HG02973 (cell line): ENCODE data around the gene ATP9B.

Experiments
- ATAC-seq: cut with Tn5 transposase; IDR thresholded peaks from one replicate; pipeline ENCODE4 v1.9.1; 2021; ENCODE audit warnings: moderate library complexity; ENCODE audit not compliant: unreplicated experiment

The ATP9B gene

GRCh38 chr18:79068937-79069716, at the start of gene ATP9B:
TSS of gene ATP9B (plus strand) at chr18:79069394. CDS start at chr18:79069411, 17 bp downstream.
- ATAC-seq, result peak; percentile 76

GRCh38 chr18:79019881-79020280, 49.3 kb upstream of the ATP9B start:
- no peak for ATAC-seq

GRCh38 chr18:79022603-79023002, 46.6 kb upstream of the ATP9B start:
- ATAC-seq, result no peak

- ATAC-seq, result no peak
Observed at GRCh38 chr18:79026491-79026890, 42.7 kb upstream of the ATP9B start.

GRCh38 chr18:79030680-79031079, 38.5 kb upstream of the ATP9B start:
- no peak for ATAC-seq

GRCh38 chr18:79042276-79042675, 26.9 kb upstream of the ATP9B start:
- ATAC-seq, result no peak

GRCh38 chr18:79043288-79043687, 25.9 kb upstream of the ATP9B start:
- no peak for ATAC-seq

GRCh38 chr18:79046522-79046921, 22.7 kb upstream of the ATP9B start:
- no peak for ATAC-seq

- ATAC-seq, result no peak
Observed at GRCh38 chr18:79047556-79048244, 21.5 kb upstream of the ATP9B start.

GRCh38 chr18:79048245-79048632, 21.0 kb upstream of the ATP9B start:
- no peak for ATAC-seq

GRCh38 chr18:79049506-79049905, 19.7 kb upstream of the ATP9B start:
- no peak for ATAC-seq

- no peak for ATAC-seq
Observed at GRCh38 chr18:79050005-79050404, 19.2 kb upstream of the ATP9B start.

GRCh38 chr18:79056827-79057367, 12.3 kb upstream of the ATP9B start:
- ATAC-seq, result no peak

GRCh38 chr18:79058007-79058406, 11.2 kb upstream of the ATP9B start:
- no peak for ATAC-seq

GRCh38 chr18:79062806-79063205, 6.4 kb upstream of the ATP9B start:
- ATAC-seq, result no peak

- ATAC-seq, result no peak
Observed at GRCh38 chr18:79064228-79064627, 5.0 kb upstream of the ATP9B start.

- no peak for ATAC-seq
Observed at GRCh38 chr18:79065802-79066201, 3.4 kb upstream of the ATP9B start.

GRCh38 chr18:79067611-79068010, 1.6 kb upstream of the ATP9B start:
- no peak for ATAC-seq

GRCh38 chr18:79068341-79068936, 755 bp upstream of the ATP9B start:
- ATAC-seq, result peak; percentile 37

GRCh38 chr18:79069717-79070151, 540 bp downstream of the ATP9B start:
- ATAC-seq, result no peak

- no peak for ATAC-seq
Observed at GRCh38 chr18:79070486-79070885, 1.3 kb downstream of the ATP9B start.

GRCh38 chr18:79071037-79071436, 1.8 kb downstream of the ATP9B start:
- ATAC-seq, result no peak
